Measurements from ENCODE around the gene AP1S1.

DNA sequence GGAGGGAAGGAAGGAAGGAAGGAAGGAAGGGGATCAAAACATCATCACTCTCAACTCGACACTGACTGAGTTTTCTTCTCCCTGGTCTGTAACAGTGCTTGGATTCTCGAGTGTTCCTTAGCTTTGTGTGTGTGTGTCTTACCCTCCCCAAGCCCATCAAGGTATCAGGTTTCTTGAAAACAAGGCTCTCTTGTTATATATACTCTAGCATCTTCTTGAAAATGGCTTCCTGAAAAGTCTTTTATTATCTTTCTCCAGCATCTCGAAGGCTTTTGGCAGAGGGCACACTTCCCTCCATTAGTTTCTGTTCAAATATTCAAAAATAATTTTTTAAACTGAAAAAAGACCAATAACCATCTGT is 14.0 kb upstream of the AP1S1 start:
- no peak for TF ChIP-seq ZNF569 (CRISPR knock-in tag; IDR thresholded peaks at IDR 0.05; ENCODE audit: borderline replicate concordance)
- TF ChIP-seq EZH2 (conservative IDR thresholded peaks at IDR 0.05; ENCODE audit: low read depth, low read length) = no peak
- TF ChIP-seq NR3C1 (CRISPR knock-in tag; IDR thresholded peaks at IDR 0.05) = no peak
- TF ChIP-seq GATAD2A (CRISPR knock-in tag; IDR thresholded peaks at IDR 0.05) = no peak
- TF ChIP-seq, protein P1, sequence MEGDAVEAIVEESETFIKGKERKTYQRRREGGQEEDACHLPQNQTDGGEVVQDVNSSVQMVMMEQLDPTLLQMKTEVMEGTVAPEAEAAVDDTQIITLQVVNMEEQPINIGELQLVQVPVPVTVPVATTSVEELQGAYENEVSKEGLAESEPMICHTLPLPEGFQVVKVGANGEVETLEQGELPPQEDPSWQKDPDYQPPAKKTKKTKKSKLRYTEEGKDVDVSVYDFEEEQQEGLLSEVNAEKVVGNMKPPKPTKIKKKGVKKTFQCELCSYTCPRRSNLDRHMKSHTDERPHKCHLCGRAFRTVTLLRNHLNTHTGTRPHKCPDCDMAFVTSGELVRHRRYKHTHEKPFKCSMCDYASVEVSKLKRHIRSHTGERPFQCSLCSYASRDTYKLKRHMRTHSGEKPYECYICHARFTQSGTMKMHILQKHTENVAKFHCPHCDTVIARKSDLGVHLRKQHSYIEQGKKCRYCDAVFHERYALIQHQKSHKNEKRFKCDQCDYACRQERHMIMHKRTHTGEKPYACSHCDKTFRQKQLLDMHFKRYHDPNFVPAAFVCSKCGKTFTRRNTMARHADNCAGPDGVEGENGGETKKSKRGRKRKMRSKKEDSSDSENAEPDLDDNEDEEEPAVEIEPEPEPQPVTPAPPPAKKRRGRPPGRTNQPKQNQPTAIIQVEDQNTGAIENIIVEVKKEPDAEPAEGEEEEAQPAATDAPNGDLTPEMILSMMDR (CRISPR knock-in tag; IDR thresholded peaks at IDR 0.05) = no peak
- TF ChIP-seq, protein P2, sequence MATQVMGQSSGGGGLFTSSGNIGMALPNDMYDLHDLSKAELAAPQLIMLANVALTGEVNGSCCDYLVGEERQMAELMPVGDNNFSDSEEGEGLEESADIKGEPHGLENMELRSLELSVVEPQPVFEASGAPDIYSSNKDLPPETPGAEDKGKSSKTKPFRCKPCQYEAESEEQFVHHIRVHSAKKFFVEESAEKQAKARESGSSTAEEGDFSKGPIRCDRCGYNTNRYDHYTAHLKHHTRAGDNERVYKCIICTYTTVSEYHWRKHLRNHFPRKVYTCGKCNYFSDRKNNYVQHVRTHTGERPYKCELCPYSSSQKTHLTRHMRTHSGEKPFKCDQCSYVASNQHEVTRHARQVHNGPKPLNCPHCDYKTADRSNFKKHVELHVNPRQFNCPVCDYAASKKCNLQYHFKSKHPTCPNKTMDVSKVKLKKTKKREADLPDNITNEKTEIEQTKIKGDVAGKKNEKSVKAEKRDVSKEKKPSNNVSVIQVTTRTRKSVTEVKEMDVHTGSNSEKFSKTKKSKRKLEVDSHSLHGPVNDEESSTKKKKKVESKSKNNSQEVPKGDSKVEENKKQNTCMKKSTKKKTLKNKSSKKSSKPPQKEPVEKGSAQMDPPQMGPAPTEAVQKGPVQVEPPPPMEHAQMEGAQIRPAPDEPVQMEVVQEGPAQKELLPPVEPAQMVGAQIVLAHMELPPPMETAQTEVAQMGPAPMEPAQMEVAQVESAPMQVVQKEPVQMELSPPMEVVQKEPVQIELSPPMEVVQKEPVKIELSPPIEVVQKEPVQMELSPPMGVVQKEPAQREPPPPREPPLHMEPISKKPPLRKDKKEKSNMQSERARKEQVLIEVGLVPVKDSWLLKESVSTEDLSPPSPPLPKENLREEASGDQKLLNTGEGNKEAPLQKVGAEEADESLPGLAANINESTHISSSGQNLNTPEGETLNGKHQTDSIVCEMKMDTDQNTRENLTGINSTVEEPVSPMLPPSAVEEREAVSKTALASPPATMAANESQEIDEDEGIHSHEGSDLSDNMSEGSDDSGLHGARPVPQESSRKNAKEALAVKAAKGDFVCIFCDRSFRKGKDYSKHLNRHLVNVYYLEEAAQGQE (IDR thresholded peaks at IDR 0.05; ENCODE audit: borderline replicate concordance in 1 of 2, low read depth in 1 of 2, low read length in 2 of 2) = no peak
- no peak for TF ChIP-seq CBX1 (IDR thresholded peaks at IDR 0.05; ENCODE audit: low read depth)
- no peak for TF ChIP-seq ZBTB43 (CRISPR knock-in tag; conservative IDR thresholded peaks at IDR 0.05)
- no peak for TF ChIP-seq SRSF1 (optimal IDR thresholded peaks at IDR 0.05; ENCODE audit: low read depth, low read length)

Measured in HepG2 (cell line).